ENCODE measurements around the gene KLHL13. TPM values are rescaled to one million over a fixed set of nuclear protein-coding genes. Genes with fewer than 3 reads are reported as not detected.

Gene KLHL13
- total RNA-seq, 2 donors from 2014 or later: 3.7 to 12.4 TPM

- Mint-ChIP-seq H3K4me1 (no peaks in the 10 kb centered on the region), H3K4me3 (no peak overlapping the region), H3K27me3 (ENCODE audit: insufficient read depth) (no peaks in the 10 kb centered on the region), H3K9me3 (peaks cover 30% of the 10 kb centered on the region), H3K36me3 (ENCODE audit: low read depth) (no peaks in the 10 kb centered on the region), H3K27ac (no peak overlapping the region)
- no peak for TF ChIP-seq CTCF (conservative IDR thresholded peaks at IDR 0.05)
- no peak for DNase-seq
- no peaks in the 10 kb centered on the region for H3K36me3 ChIP-seq (ENCODE audit: control insufficient read depth, insufficient read depth, low read length)
- no peak overlapping the region for H3K4me3 ChIP-seq (ENCODE audit: low read length)
- no peak overlapping the region for H3K27ac ChIP-seq (ENCODE audit: low read depth, low read length)
- H3K9ac ChIP-seq (ENCODE audit: extremely low read depth, low read length, poor library complexity, severe bottlenecking): no peak overlapping the region
- H3K9me3 ChIP-seq (ENCODE audit: control insufficient read depth, low read length): no peaks in the 10 kb centered on the region
- no peaks in the 10 kb centered on the region for H3K27me3 ChIP-seq (ENCODE audit: control insufficient read depth, insufficient read depth, low read length, poor library complexity, severe bottlenecking)
- 75% methylated on average over 1 of the region's 1 CpG; no CpG with 5 or more reads in 1 of the 2 experiments for WGBS, 2 experiments (ENCODE audit: insufficient coverage in 1 of 2, insufficient read length in 1 of 2)
- H3K4me1 ChIP-seq (ENCODE audit: control insufficient read depth, insufficient read depth, low read length): no peaks in the 10 kb centered on the region
Measured at GRCh38 chrX:118049713-118050112, 66.9 kb downstream of the KLHL13 start.

GRCh38 chrX:118047446-118048186 lies 69.0 kb downstream of the KLHL13 start:
- Mint-ChIP-seq H3K4me1 (no peaks in the 10 kb centered on the region), H3K27ac (no peak overlapping the region), H3K27me3 (ENCODE audit: insufficient read depth) (no peaks in the 10 kb centered on the region), H3K4me3 (no peak overlapping the region), H3K36me3 (ENCODE audit: low read depth) (no peaks in the 10 kb centered on the region), H3K9me3 (peaks cover 49% of the 10 kb centered on the region)
- H3K9ac ChIP-seq (ENCODE audit: extremely low read depth, low read length, poor library complexity, severe bottlenecking): no peak overlapping the region
- no peaks in the 10 kb centered on the region for H3K27me3 ChIP-seq (ENCODE audit: control insufficient read depth, insufficient read depth, low read length, poor library complexity, severe bottlenecking)
- no peak overlapping the region for H3K4me3 ChIP-seq (ENCODE audit: low read length)
- TF ChIP-seq CTCF (conservative IDR thresholded peaks at IDR 0.05): no peak
- WGBS, 2 experiments (ENCODE audit: insufficient coverage in 1 of 2, insufficient read length in 1 of 2): 79 to 96% methylated on average over 2 to 4 of the region's 4 CpGs
- no peak overlapping the region for H3K27ac ChIP-seq (ENCODE audit: low read depth, low read length)
- no peaks in the 10 kb centered on the region for H3K4me1 ChIP-seq (ENCODE audit: control insufficient read depth, insufficient read depth, low read length)
- H3K36me3 ChIP-seq (ENCODE audit: control insufficient read depth, insufficient read depth, low read length): no peaks in the 10 kb centered on the region
- H3K9me3 ChIP-seq (ENCODE audit: control insufficient read depth, low read length): no peaks in the 10 kb centered on the region
- DNase-seq: no peak

GRCh38 chrX:118039591-118039990 lies 77.0 kb downstream of the KLHL13 start:
- WGBS, 2 experiments (ENCODE audit: insufficient coverage in 1 of 2, insufficient read length in 1 of 2): 85% methylated on average over 1 of the region's 1 CpG; no CpG with 5 or more reads in 1 of the 2 experiments
- peaks cover 52% of the 10 kb centered on the region for H3K9me3 Mint-ChIP-seq
- no peak overlapping the region for H3K27ac Mint-ChIP-seq

More at GRCh38 chrX:118039591-118039990, 77.0 kb downstream of the KLHL13 start:
- DNase-seq: no peak
- H3K4me3 Mint-ChIP-seq: no peak overlapping the region
- no peak for TF ChIP-seq CTCF (conservative IDR thresholded peaks at IDR 0.05)
- H3K4me1 Mint-ChIP-seq: no peaks in the 10 kb centered on the region
- Histone ChIP-seq H3K4me3 (ENCODE audit: low read length) (no peak overlapping the region), H3K36me3 (ENCODE audit: control insufficient read depth, insufficient read depth, low read length) (no peaks in the 10 kb centered on the region), H3K4me1 (ENCODE audit: control insufficient read depth, insufficient read depth, low read length) (no peaks in the 10 kb centered on the region), H3K9me3 (ENCODE audit: control insufficient read depth, low read length) (no peaks in the 10 kb centered on the region), H3K27ac (ENCODE audit: low read depth, low read length) (no peak overlapping the region), H3K27me3 (ENCODE audit: control insufficient read depth, insufficient read depth, low read length, poor library complexity, severe bottlenecking) (no peaks in the 10 kb centered on the region), H3K9ac (ENCODE audit: extremely low read depth, low read length, poor library complexity, severe bottlenecking) (no peak overlapping the region)
- H3K27me3 Mint-ChIP-seq (ENCODE audit: insufficient read depth): no peaks in the 10 kb centered on the region
- H3K36me3 Mint-ChIP-seq (ENCODE audit: low read depth): no peaks in the 10 kb centered on the region
